Hepatocyte (in vitro differentiated cells): Measurements from ENCODE around the gene SAPCD2. TPM values are rescaled to one million over a fixed set of nuclear protein-coding genes. Genes with fewer than 3 reads are reported as not detected.

ENCODE experiments used
- DNase-seq: peaks from one replicate; pipeline ENCODE4 v3.0.0-alpha.2; 2016; ENCODE audit warnings: low spot score
- H2AFZ ChIP-seq: fragments of 200-600 bp; sonication (generic); 2 replicates; pipeline ENCODE4 v1.6.0; 2016; ENCODE audit warnings: antibody characterized with exemption, mild to moderate bottlenecking
- H3K27ac ChIP-seq: fragments of 200-600 bp; sonication (generic); 2 replicates; pipeline ENCODE4 v1.5.1; 2016; ENCODE audit warnings: mild to moderate bottlenecking
- H3K27me3 ChIP-seq: fragments of 200-600 bp; sonication (generic); 2 replicates; pipeline ENCODE4 v1.6.1; 2016
- H3K36me3 ChIP-seq: fragments of 200-600 bp; sonication (generic); replicated peaks from 2 replicates; pipeline ENCODE4 v1.5.1; 2016; ENCODE audit warnings: low read depth; ENCODE audit not compliant: insufficient read depth
- H3K4me1 ChIP-seq: fragments of 200-600 bp; sonication (generic); 2 replicates; pipeline ENCODE4 v1.5.1; 2016; ENCODE audit warnings: mild to moderate bottlenecking, moderate library complexity; ENCODE audit not compliant: insufficient read depth
- H3K4me2 ChIP-seq: fragments of 200-600 bp; sonication (generic); 2 replicates; pipeline ENCODE4 v1.6.0; 2016
- H3K4me3 ChIP-seq: fragments of 200-600 bp; sonication (generic); 2 replicates; pipeline ENCODE4 v1.5.1; 2016; ENCODE audit warnings: mild to moderate bottlenecking
- H3K79me2 ChIP-seq: fragments of 200-600 bp; sonication (generic); 2 replicates; pipeline ENCODE4 v1.6.0; 2017; ENCODE audit warnings: mild to moderate bottlenecking
- H3K9me2 ChIP-seq: fragments of 200-600 bp; sonication (generic); replicated peaks from 2 replicates; pipeline ENCODE4 v1.6.0; 2017; ENCODE audit warnings: mild to moderate bottlenecking; ENCODE audit not compliant: insufficient read depth
- H3K9me3 ChIP-seq: fragments of 200-600 bp; sonication (generic); 2 replicates; pipeline ENCODE4 v1.5.1; 2016; ENCODE audit warnings: low read depth, mild to moderate bottlenecking
- H4K20me1 ChIP-seq: fragments of 200-600 bp; sonication (generic); 2 replicates; pipeline ENCODE4 v1.6.0; 2016; ENCODE audit warnings: mild to moderate bottlenecking; ENCODE audit not compliant: insufficient read depth, poor library complexity, severe bottlenecking
- EZH2 ChIP-seq: fragments of 200-600 bp; sonication (generic); IDR thresholded peaks from 2 replicates; pipeline ENCODE4 v1.6.1; 2016; ENCODE audit warnings: antibody characterized with exemption, mild to moderate bottlenecking, borderline replicate concordance
- EZH2phosphoT487 ChIP-seq: fragments of 200-600 bp; sonication (generic); IDR thresholded peaks from one replicate; pipeline ENCODE4 v1.6.1; 2018; ENCODE audit warnings: antibody characterized with exemption, mild to moderate bottlenecking, low read depth, moderate library complexity; ENCODE audit not compliant: unreplicated experiment, severe bottlenecking
- WGBS: methylation state at CpG from one replicate; pipeline ENCODE4 v1.1.6; 2016; ENCODE audit warnings: low lambda C conversion rate; ENCODE audit errors: missing lambda C conversion rate; 5-methylcytosine and 5-hydroxymethylcytosine counted together
- polyA plus RNA-seq: library from polyadenylated mRNA; unstranded; fragments of >200 nt; fragmentation: Nextera tagmentation; extraction: Ambion mirVana; gene quantifications from 2 replicates; pipeline ENCODE4 v1.2.1, GENCODE V29; 2016
- small RNA-seq: library from RNA; depleted of rRNA; stranded (forward); fragments of <200 nt; gene quantifications from one replicate; pipeline ENCODE3, GENCODE V24; 2014
- total RNA-seq: library from RNA; depleted of rRNA; stranded (reverse); fragments of >200 nt; gene quantifications from 2 replicates; pipeline ENCODE4 v1.2.3, GENCODE V29; 2014
- TF ChIP-seq, protein P1 (sequence below): fragments of 200-600 bp; sonication (generic); IDR thresholded peaks from 2 replicates; pipeline ENCODE4 v1.5.1; 2016; ENCODE audit warnings: antibody characterized with exemption, mild to moderate bottlenecking; ENCODE audit not compliant: poor library complexity

Gene SAPCD2
- total and polyA plus RNA-seq, 2 experiments from 2014 or later: 4.8 to 7.5 TPM

DNA sequence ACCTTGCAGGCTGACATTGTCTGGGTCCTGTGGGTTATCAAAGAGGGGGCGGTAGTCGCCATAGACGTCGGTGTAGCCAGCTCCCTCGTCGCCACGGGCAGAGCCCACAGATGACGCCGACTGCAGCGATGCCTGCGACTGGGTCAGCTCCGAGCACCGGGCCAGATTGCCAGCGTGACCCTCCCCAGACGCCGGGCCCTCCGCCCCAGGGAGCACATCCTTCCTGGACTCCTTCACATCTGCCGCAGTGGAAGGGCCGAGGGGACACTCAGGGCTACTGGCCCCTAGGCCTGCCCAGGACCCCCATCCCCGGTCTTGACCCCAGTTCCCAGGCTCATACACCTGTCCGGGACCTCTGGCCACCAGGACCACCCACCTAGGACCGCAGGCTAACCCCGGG, 56.2 kb downstream of the SAPCD2 start:
- no peaks in the 10 kb centered on the region for H3K36me3 ChIP-seq
- TF ChIP-seq EZH2phosphoT487 (no peak), EZH2 (no peak)
- TF ChIP-seq, protein P1, sequence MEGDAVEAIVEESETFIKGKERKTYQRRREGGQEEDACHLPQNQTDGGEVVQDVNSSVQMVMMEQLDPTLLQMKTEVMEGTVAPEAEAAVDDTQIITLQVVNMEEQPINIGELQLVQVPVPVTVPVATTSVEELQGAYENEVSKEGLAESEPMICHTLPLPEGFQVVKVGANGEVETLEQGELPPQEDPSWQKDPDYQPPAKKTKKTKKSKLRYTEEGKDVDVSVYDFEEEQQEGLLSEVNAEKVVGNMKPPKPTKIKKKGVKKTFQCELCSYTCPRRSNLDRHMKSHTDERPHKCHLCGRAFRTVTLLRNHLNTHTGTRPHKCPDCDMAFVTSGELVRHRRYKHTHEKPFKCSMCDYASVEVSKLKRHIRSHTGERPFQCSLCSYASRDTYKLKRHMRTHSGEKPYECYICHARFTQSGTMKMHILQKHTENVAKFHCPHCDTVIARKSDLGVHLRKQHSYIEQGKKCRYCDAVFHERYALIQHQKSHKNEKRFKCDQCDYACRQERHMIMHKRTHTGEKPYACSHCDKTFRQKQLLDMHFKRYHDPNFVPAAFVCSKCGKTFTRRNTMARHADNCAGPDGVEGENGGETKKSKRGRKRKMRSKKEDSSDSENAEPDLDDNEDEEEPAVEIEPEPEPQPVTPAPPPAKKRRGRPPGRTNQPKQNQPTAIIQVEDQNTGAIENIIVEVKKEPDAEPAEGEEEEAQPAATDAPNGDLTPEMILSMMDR: no peak

DNA sequence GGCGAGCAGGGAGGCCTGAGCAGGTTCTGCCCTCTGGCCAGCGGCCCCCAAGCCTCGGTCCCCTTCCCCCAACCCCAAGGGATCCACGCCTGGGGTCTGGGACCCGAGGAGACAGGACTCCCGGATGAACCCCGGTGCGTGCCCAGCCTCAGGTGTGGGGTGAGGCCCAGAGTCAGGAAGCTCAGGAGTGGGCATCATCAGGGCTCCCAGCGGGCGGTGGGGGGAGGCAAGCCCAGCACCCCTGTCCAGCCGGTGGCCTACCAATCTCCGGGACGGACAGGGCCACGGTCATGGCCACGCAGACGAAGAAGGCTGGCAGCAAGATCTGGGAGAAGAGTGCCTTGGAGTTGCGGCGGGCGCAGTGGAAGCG, 56.8 kb downstream of the SAPCD2 start:
- 97% methylated on average over 18 of the region's 20 CpGs for WGBS
- Histone ChIP-seq H3K27me3 (no peaks in the 10 kb centered on the region), H3K4me3 (no peak overlapping the region), H3K4me1 (no peaks in the 10 kb centered on the region), H3K9me2 (no peaks in the 10 kb centered on the region), H2AFZ (no peak overlapping the region), H3K36me3 (no peaks in the 10 kb centered on the region), H3K27ac (no peak overlapping the region), H3K79me2 (no peaks in the 10 kb centered on the region), H4K20me1 (no peaks in the 10 kb centered on the region), H3K4me2 (no peak overlapping the region), H3K9me3 (no peaks in the 10 kb centered on the region)
- no peak for TF ChIP-seq EZH2phosphoT487
- TF ChIP-seq, protein P1: no peak
- no peak for TF ChIP-seq EZH2
- DNase-seq: no peak

More for the DNA sequence above, 56.2 kb downstream of the SAPCD2 start:
- no peak overlapping the region for H3K4me3 ChIP-seq
- no peaks in the 10 kb centered on the region for H3K79me2 ChIP-seq
- no peak overlapping the region for H3K4me2 ChIP-seq
- no peaks in the 10 kb centered on the region for H3K4me1 ChIP-seq
- 93% methylated on average over 23 of the region's 23 CpGs for WGBS
- H4K20me1 ChIP-seq: no peaks in the 10 kb centered on the region
- no peaks in the 10 kb centered on the region for H3K27me3 ChIP-seq
- no peaks in the 10 kb centered on the region for H3K9me2 ChIP-seq
- H3K27ac ChIP-seq: no peak overlapping the region
- DNase-seq: no peak
- no peaks in the 10 kb centered on the region for H3K9me3 ChIP-seq
- no peak overlapping the region for H2AFZ ChIP-seq

DNA sequence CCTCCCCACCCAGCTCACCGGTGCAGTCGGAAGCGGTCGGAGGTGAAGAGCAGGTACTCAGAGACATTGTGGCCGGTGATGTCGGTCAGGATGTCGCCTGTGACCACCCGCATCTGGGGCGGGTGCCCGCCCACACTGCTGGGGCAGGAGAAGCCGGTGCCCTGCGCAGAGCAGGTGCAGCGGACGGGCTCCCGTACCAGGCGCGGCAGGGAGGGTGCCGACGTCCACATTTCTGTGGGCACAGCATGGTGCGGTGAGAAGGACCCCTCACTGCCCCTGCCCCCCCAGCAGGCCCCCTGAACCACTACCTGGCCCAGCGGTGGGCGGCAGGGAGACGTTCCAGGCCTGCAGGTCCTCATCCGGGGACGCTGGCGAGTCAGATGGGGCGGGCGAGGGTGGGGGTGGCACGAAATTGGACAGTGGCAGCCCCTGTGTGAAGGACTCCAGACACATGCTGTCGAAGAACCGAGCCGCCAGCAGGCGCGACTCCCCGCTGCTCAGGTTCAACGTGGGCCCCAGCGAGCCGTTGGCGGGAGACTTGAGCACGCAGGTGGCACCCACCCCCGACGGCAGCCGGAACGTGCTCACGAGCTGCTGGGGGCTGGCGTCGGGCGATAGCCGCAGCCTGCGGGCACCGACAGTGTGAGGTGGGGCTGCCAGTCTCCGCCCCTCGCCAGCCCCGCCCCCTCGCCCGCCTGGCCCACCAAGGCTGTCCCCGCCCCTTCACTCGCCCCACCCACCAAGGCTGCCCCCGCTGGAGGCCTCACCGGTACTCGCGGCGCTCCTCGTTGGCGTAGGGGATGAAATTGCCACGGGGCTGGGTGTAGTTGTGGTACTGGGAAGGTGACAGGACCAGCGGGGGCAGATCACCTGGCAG, 57.4 kb downstream of the SAPCD2 start:
- Histone ChIP-seq H3K36me3 (no peaks in the 10 kb centered on the region), H3K79me2 (no peaks in the 10 kb centered on the region), H4K20me1 (no peaks in the 10 kb centered on the region), H3K4me3 (no peak overlapping the region), H3K4me1 (no peaks in the 10 kb centered on the region), H3K27me3 (no peaks in the 10 kb centered on the region), H3K9me3 (no peaks in the 10 kb centered on the region), H3K27ac (no peak overlapping the region), H3K4me2 (no peak overlapping the region), H2AFZ (no peak overlapping the region), H3K9me2 (no peaks in the 10 kb centered on the region)
- no peak for DNase-seq
- WGBS: 89% methylated on average over 32 of the region's 67 CpGs
- TF ChIP-seq EZH2: no peak
- TF ChIP-seq EZH2phosphoT487: no peak
- TF ChIP-seq, protein P1: no peak

Small RNA genes lying within 50 kb of the gene (small RNA-seq; reads per million reads assigned to genes)
- gene RF00153: not detected

Other genes with a start within 250 kb of the SAPCD2 start
Only the 30 nearest of the 36 such genes appear.
- 7.6 TPM in 2 replicates for gene TRAF2, start 184.0 kb downstream of the SAPCD2 start, total RNA-seq
- 12.4 and 12.6 TPM in 2 replicates for gene TRAF2, start 184.0 kb downstream of the SAPCD2 start, polyA plus RNA-seq
- 141 and 179 TPM in 2 replicates for gene FBXW5, start 125.8 kb downstream of the SAPCD2 start, total RNA-seq
- gene FBXW5, start 125.8 kb downstream of the SAPCD2 start, polyA plus RNA-seq: 160 and 172 TPM in 2 replicates
- 5.7 and 15.7 TPM in 2 replicates for gene C8G, start 125.3 kb downstream of the SAPCD2 start, total RNA-seq
- 15.4 and 15.7 TPM in 2 replicates for gene C8G, start 125.3 kb downstream of the SAPCD2 start, polyA plus RNA-seq
- 1.6 and 4.1 TPM in 2 replicates for gene LCN12, start 118.3 kb downstream of the SAPCD2 start, total RNA-seq
- gene LCN12, start 118.3 kb downstream of the SAPCD2 start, polyA plus RNA-seq: 27.4 and 36.8 TPM in 2 replicates
- gene PTGDS, start 93.1 kb downstream of the SAPCD2 start, total RNA-seq: 56.0 and 56.4 TPM in 2 replicates
- 290 and 383 TPM in 2 replicates for gene PTGDS, start 93.1 kb downstream of the SAPCD2 start, polyA plus RNA-seq
- gene LCNL1, start 87.6 kb downstream of the SAPCD2 start, total RNA-seq: 0.04 and 0.13 TPM in 2 replicates
- gene LCNL1, start 87.6 kb downstream of the SAPCD2 start, polyA plus RNA-seq: 0.47 and 2.2 TPM in 2 replicates
- 35.1 and 39.5 TPM in 2 replicates for gene PAXX, start 78.1 kb downstream of the SAPCD2 start, total RNA-seq
- 89.5 and 97.5 TPM in 2 replicates for gene PAXX, start 78.1 kb downstream of the SAPCD2 start, polyA plus RNA-seq
- gene CLIC3, start 74.0 kb downstream of the SAPCD2 start, total RNA-seq: 6.6 and 9.9 TPM in 2 replicates
- 45.0 and 63.5 TPM in 2 replicates for gene CLIC3, start 74.0 kb downstream of the SAPCD2 start, polyA plus RNA-seq
- 12.7 and 14.6 TPM in 2 replicates for gene ABCA2, start 42.3 kb downstream of the SAPCD2 start, total RNA-seq
- gene ABCA2, start 42.3 kb downstream of the SAPCD2 start, polyA plus RNA-seq: 15.6 and 21.8 TPM in 2 replicates
- not detected in 2 replicates for gene FUT7, start 38.5 kb downstream of the SAPCD2 start, total RNA-seq
- 0.06 TPM in 1 of 2 replicates, not detected in the other for gene FUT7, start 38.5 kb downstream of the SAPCD2 start, polyA plus RNA-seq
- gene NPDC1, start 24.4 kb downstream of the SAPCD2 start, total RNA-seq: 12.3 and 12.7 TPM in 2 replicates
- gene NPDC1, start 24.4 kb downstream of the SAPCD2 start, polyA plus RNA-seq: 69.8 and 72.7 TPM in 2 replicates
- gene ENTPD2, start 16.5 kb downstream of the SAPCD2 start, total RNA-seq: 1.8 and 2.3 TPM in 2 replicates
- gene ENTPD2, start 16.5 kb downstream of the SAPCD2 start, polyA plus RNA-seq: 1.1 and 3.2 TPM in 2 replicates
- 11.2 and 15.6 TPM in 2 replicates for gene UAP1L1, start 7.0 kb upstream of the SAPCD2 start, total RNA-seq
- 39.1 and 40.1 TPM in 2 replicates for gene UAP1L1, start 7.0 kb upstream of the SAPCD2 start, polyA plus RNA-seq
- gene MAN1B1, start 16.4 kb upstream of the SAPCD2 start, total RNA-seq: 54.6 and 60.8 TPM in 2 replicates
- 94.2 and 101 TPM in 2 replicates for gene MAN1B1, start 16.4 kb upstream of the SAPCD2 start, polyA plus RNA-seq
- gene DPP7, start 44.2 kb upstream of the SAPCD2 start, total RNA-seq: 206 and 207 TPM in 2 replicates
- gene DPP7, start 44.2 kb upstream of the SAPCD2 start, polyA plus RNA-seq: 544 and 678 TPM in 2 replicates
- not detected in 2 replicates for gene GRIN1, start 68.6 kb upstream of the SAPCD2 start, total RNA-seq
- gene GRIN1, start 68.6 kb upstream of the SAPCD2 start, polyA plus RNA-seq: not detected in 2 replicates
- 0.73 and 1.1 TPM in 2 replicates for gene LRRC26, start 99.5 kb upstream of the SAPCD2 start, total RNA-seq
- 0.89 and 2.6 TPM in 2 replicates for gene LRRC26, start 99.5 kb upstream of the SAPCD2 start, polyA plus RNA-seq
- not detected in 2 replicates for gene TMEM210, start 101.5 kb upstream of the SAPCD2 start, total RNA-seq
- not detected in 2 replicates for gene TMEM210, start 101.5 kb upstream of the SAPCD2 start, polyA plus RNA-seq
- gene ANAPC2, start 118.0 kb upstream of the SAPCD2 start, total RNA-seq: 21.3 and 26.2 TPM in 2 replicates
- 12.2 and 16.2 TPM in 2 replicates for gene ANAPC2, start 118.0 kb upstream of the SAPCD2 start, polyA plus RNA-seq
- gene SSNA1, start 118.1 kb upstream of the SAPCD2 start, total RNA-seq: 74.3 and 82.2 TPM in 2 replicates
- gene SSNA1, start 118.1 kb upstream of the SAPCD2 start, polyA plus RNA-seq: 128 and 137 TPM in 2 replicates
- 27.6 and 34.4 TPM in 2 replicates for gene TPRN, start 130.2 kb upstream of the SAPCD2 start, total RNA-seq
- 82.3 and 104 TPM in 2 replicates for gene TPRN, start 130.2 kb upstream of the SAPCD2 start, polyA plus RNA-seq
- 37.6 and 43.5 TPM in 2 replicates for gene TMEM203, start 135.1 kb upstream of the SAPCD2 start, total RNA-seq
- 48.3 and 60.7 TPM in 2 replicates for gene TMEM203, start 135.1 kb upstream of the SAPCD2 start, polyA plus RNA-seq
- 4.4 and 7.8 TPM in 2 replicates for gene NDOR1, start 135.1 kb upstream of the SAPCD2 start, total RNA-seq
- 12.3 and 17.6 TPM in 2 replicates for gene NDOR1, start 135.1 kb upstream of the SAPCD2 start, polyA plus RNA-seq
- 1.6 and 2.3 TPM in 2 replicates for gene RNF208, start 151.7 kb upstream of the SAPCD2 start, total RNA-seq
- gene RNF208, start 151.7 kb upstream of the SAPCD2 start, polyA plus RNA-seq: 3.3 and 6.6 TPM in 2 replicates
- gene CYSRT1, start 154.6 kb upstream of the SAPCD2 start, total RNA-seq: 1.4 and 2.4 TPM in 2 replicates
- gene CYSRT1, start 154.6 kb upstream of the SAPCD2 start, polyA plus RNA-seq: 2.1 and 4.3 TPM in 2 replicates
- 0.68 and 1.4 TPM in 2 replicates for gene RNF224, start 156.9 kb upstream of the SAPCD2 start, total RNA-seq
- gene RNF224, start 156.9 kb upstream of the SAPCD2 start, polyA plus RNA-seq: 0.88 and 1.1 TPM in 2 replicates
- 1.8 and 2.7 TPM in 2 replicates for gene SLC34A3, start 160.3 kb upstream of the SAPCD2 start, total RNA-seq
- gene SLC34A3, start 160.3 kb upstream of the SAPCD2 start, polyA plus RNA-seq: 2.1 and 4.7 TPM in 2 replicates
- 309 and 313 TPM in 2 replicates for gene TUBB4B, start 170.7 kb upstream of the SAPCD2 start, total RNA-seq
- 388 and 446 TPM in 2 replicates for gene TUBB4B, start 170.7 kb upstream of the SAPCD2 start, polyA plus RNA-seq
- gene STPG3, start 180.7 kb upstream of the SAPCD2 start, total RNA-seq: not detected in 2 replicates
- gene STPG3, start 180.7 kb upstream of the SAPCD2 start, polyA plus RNA-seq: 1.5 and 2.5 TPM in 2 replicates
- 36.4 and 41.4 TPM in 2 replicates for gene NELFB, start 184.8 kb upstream of the SAPCD2 start, total RNA-seq
- gene NELFB, start 184.8 kb upstream of the SAPCD2 start, polyA plus RNA-seq: 61.1 and 63.5 TPM in 2 replicates